Activated effector memory CD4-positive, alpha-beta T cell treated with anti-CD3 and anti-CD28 coated beads, Interleukin-2, amount 50 U/mL, for 16 hours (primary cell): Measurements from ENCODE around the gene TRANK1.
"Not testable (repeated sequence)": the region's sequence is repeated elsewhere in the genome, so short reads cannot be mapped to it uniquely, and the experiment has no call there.

Source experiments
- DNase-seq: peaks from one replicate; pipeline ENCODE4 v3.0.0-alpha.2; 2020

TRANK1 gene

DNA sequence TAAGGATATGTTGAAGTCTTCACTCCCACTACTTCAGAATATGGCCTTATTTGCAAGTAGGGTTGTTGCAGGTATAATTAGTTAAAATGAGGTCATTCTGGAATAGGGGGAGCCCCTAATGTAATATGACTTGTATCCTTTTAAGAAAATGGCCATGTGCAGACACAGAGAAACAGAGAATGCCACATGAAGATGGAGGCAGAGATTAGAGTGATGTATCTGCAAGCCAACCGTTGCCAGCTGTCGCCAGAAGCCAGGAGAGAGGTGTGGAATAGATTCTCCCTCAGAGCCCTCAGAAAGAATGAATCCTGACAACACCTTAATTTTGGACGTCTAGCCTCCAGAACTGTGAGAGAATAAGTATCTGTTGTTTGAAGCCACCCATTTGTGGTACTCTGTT is 11.3 kb upstream of the TRANK1 start:
- DNase-seq, result no peak

DNA sequence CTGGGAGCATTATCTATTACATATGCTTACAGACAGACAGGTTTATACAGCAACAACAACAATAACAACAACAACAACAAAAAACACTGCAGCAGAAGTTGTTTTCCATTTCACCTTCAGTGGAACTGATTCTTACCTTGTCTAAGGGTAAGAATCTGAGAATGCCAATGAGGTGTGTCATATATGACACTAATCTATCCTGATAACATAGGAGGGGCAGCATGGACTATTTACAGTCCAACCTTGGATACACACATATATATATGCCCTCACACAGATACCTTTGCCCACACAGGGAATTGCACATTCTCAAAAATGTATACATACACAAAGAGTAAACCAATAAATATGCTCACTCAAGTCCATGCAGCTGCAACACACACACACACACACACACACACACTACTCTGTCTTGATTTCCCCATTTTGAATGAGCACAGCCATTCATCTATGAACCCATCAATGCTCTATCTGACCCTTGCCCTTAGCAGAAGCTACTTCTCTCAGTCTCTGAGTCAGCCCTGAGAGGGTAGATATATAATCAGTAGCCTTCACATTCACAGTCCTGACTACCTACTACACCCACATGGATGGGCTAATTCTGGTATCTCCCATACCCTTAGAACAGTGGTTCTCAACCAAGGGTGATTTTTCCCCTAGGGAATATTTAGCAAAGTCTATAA is 9.7 kb upstream of the TRANK1 start:
- no peak for DNase-seq

DNA sequence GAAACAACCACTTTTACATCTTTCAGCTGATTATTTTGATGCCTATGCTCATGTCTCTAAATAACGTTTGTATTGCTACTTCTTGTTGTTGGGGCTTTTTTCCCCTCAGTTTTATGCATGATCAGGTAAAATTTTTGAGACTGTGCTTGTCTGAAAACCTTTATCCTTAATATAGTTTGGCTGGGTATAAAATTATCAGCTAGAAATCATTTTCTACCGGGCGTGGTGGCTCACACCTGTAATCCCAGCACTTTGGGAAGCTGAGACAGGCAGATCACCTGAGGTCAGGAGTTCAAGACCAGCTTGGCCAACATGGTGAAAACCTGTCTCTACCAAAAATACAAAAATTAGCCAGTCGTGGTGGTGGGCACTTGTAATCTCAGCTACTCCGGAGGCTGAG is 3.0 kb upstream of the TRANK1 start:
- not testable (repeated sequence) for DNase-seq

DNA sequence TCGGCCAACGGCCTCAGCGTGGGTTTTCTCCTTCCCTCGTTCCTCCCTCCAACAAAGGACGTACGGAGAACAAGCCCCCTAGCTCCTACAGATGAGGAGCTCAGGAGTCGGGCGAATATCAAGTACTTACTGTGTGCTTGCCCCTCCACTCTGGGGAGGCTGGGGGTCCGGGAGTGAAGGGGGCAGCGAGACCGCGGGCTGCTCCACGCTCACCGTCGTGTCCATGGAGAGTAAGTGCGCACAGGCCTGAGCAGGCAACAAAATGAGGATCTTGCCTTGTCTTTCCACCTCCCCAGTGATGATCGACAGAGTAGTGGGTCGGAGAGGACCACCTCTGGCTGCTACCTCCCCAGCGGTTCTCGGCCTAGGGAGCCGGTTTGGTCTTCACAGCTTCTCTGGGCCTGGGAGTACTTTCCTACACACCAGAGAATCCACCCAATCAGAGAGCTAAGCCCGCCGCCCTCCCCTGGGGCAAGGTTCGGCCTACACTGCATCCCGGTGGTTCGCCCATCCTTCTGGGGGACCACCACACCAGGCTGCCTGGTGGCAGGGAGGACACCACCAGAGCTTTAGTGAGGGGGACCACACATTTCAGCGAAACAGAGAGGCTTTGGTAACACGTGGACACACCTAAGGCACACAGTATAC is 603 bp upstream of the TRANK1 start:
- DNase-seq, result no peak

DNA sequence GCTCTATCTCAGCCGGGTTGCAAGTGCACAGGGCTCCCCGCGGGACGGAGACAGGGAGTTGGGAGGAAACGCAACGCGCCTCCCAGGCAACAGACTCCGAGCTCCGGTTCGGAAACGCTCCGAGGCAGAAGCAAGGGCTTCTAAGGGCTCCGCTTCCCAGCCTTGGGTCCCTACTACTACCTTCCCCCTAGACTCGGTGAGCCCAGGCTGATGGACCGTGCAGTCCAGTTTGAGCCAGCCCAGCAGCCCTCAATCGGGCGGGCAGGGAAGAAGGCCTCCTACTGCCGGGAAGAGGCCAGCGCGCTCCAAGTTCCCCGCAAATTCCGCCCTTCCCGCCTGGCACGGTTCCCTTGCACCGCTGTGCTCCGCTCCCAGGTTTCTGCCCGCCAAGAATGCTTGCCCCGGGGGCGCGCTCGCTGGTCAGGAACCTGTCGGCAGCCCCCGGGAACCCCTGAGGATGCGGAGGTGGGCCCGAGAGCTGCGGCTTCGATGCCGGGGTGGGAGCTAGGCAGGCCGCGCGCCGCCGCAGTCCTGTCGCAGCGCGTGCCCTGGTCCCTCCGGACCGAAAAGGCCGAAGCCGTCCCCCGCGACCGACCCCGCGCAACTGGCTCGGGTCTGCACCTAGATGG is 728 bp downstream of the TRANK1 start:
- DNase-seq, result peak; percentile 73

DNA sequence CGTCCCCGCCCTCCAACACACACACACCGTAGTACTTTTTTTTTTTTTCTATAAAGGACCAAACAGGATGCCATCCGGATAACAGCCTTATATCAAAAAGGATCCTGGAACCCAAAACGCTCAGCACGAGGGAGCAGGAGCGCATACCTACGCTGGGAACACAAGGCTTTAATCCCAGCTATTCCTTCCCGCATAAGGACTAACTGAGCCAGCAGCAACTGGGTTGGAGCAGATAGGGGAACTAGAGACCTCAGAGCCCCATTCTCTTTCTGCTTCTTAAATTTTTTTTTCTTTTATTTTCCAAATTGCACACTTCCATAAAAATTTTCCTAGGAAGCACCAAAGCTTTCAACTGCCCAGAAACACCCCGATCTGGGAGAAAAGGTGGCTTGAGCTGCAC is 1.3 kb downstream of the TRANK1 start:
- DNase-seq, result no peak

DNA sequence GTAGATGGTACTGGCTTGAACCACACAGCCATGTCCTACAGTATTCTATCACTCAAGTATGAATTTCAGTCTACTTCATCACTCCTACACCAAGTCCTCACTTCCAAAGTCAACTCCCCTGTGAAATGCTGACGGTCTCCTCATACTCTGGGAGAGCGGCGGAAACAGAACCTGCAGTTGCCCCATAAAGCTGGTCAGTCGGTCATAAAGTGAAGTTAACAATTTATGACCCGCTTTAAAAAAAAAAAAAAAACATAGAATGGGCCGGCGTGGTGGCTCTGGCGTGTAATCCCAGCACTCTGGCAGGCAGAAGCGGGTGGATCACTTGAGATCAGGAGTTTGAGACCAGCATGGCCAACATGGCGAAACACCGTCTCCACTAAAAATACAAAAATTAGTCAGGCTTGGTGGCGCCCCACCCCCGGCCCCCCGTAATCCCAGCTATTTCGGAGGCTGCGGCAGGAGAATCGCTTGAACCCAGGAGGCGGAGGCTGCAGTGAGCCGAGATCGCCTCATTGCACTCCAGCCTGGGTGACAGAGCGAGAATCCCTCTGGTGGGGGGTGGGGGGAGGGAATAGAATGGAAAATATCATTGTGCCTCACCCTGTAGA is 2.1 kb downstream of the TRANK1 start:
- no peak for DNase-seq

DNA sequence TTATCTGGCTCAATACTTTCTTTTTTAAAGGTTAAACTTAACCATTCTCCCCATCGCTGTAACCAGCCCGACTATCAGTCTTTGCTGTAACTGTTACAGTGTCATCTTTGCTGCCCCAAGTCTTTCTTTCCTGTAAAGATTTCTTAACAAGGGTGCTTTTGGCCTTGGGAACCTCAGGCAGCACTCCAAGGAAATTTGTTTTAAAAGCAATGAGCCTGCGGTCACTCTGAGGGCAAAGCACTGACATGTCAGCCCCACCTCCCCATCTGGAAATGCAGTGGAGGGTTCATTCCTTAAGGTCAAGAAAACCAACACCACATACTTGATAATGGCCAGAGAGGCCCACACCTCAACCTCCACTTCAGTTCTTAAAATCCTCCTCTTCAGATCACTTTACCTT is 3.2 kb downstream of the TRANK1 start:
- no peak for DNase-seq

DNA sequence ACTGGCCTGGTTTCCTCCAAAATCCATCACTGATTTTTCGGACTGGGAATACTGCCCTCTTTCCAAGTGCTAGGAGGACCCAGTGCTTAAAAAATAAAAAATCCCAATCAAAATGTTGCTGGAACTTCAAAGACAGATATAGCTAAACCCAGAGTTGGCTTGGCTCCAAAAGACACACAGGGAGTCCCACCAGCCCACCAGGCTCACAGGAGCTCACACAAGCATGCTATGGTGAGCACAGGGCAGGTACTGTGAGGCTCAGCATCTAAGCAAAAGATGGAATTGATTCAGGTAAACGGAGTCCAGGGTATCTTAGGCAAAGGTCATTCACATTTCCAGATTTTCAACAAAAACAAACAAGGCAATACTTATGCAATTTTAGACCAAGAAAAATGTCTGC is 3.7 kb downstream of the TRANK1 start:
- no peak for DNase-seq

DNA sequence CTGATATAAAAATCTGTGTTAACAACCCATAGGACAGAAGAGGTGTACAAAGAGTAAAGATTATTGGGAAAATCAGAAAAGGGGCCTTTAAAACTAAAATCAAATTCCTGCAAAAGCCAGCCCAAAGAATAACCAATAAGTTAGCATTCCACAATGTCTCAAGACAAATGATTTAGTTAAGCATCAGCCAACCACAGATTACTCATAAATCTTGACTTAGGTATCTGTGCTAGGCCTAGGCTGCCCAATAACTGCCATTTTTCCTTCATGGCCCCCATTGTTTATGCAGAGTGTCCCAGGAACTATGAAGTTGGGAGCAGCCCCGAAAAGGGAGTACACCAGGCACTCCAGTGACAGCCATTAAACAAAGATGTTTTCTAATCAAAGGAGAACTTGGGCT is 7.4 kb downstream of the TRANK1 start:
- no peak for DNase-seq

DNA sequence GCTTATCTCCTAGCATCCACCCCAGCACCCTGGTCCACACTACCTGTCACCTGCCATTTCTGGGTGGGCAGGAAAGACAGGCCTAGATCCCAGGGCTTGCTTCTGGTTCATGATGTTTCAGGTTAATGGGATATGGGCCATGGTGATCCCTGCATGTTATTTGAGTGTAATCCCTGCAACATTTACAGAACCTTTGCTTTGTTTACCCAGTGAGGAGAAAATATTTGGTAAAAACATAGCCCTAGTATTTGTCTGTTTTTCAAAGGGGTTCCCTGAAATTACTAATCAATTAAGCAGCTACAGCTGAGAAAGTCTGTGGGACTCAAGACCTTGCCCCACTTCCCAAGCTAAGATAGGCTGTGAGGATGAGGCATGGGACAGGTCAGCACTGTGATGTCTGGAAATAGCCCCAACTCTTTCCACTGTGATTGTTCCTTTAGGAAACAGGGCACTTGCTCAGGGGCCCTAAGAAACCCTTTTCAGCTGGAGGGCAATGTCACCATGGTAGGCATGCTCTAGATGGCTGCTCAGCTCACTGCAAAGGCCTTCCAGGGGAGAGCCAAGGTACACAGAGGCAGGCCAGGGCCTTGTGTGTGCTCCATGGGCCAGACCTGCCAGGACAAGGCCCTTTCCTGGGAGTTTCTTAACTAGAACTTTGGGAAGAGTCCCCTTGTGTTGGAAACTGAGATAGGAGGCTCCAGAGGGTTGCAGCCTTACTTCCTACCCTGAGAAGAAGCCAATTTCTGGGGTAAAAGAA is 11.1 kb downstream of the TRANK1 start:
- no peak for DNase-seq

DNA sequence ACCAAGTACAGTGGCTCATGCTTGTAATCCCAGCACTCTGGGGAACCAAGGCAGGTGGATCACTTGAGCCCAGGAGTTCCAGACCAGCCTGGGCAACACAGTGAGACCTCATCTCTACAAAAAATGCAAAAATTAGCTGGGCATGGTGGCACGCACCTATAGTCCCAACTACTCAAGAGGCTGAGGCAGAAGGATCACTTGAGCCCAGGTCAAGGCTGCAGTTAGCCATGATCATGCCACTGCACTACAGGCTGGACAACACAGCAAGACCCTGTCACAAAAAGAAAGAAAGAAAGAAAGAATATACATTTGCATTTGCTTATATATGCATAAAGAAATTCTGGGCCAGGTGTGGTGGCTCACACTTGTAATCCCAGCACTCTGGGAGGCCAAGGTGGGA is 13.4 kb downstream of the TRANK1 start:
- DNase-seq, result not testable (repeated sequence)

DNA sequence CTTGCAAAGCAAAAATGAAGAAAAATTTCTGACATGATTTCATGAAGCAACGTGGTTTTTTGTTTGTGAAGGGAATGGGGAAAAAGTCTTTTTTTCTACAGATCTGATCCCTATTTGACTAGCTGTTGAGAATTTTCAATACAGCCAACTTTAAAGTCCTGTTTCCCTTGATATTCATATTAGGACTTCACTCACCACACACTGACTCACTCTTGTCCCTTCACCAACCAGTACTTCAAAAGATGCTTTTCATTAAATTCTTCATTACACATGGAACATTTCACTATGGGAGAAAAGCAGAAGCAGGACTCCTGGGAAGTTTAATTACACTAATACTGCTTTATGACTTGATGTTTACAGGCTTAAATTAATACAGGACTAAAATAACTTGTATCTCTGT is 16.6 kb downstream of the TRANK1 start:
- DNase-seq, result no peak

DNA sequence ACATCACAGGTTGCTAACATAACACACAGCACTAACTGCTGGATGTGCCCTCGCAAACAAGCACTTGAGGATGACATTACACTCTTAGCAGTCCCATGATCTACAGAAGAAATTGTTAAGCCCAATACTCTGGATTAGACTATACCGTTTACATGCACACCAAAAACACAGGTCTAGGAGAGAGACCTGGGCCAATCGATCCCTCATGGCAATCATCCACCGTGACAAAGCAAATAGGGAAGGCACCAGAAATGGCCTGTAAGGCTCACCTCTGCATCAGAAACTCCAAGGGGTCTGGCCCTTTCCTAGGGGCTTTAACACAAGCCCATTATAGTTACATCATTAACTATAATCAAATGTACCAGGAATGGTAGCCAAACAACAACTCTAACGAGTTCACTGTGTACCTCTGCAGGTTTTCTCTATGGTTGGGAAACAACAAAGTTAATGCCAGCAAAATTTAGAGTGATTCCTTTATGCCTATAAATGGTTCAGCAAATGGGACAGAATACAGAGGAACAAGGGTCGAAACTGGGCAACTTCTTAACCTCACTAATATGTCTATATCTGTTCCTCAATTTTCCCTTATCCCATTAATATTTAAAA is 18.5 kb downstream of the TRANK1 start:
- no peak for DNase-seq

DNA sequence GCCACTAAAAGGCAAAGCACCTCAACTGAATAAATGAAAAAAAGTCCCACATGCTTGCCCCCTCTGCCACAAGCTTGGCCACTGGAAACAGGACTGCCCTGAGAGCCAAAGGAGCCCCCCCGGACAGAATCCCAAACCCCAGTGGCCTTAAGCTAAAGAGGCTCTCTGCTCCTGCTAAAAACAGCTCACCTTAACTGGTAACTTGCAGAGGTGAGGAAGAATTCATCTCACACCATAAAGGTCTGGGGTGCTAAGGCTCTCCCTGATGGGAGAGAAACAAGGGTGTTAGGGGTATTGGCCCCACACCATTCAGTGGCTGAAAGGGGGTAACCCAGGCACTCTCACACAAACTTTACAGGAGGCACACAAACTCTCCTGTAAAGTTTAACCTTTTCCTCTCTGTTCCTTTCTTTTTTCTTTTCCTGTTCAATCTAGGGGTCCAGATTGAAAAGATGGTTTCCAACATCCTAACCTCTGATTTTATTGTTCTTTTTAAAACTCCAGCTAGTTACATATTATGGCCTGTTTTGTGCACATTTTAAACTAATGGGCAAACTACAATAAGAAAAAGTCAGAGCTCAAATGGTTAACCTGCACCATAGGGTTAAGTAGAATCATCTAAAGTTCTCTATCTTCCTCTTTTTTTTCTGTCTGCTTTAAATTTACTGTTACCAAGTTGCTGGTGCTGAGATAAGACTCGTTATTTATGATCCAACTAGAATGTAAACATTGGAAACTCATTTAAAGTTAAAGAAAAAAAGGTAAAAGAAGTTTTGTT is 19.9 kb downstream of the TRANK1 start:
- no peak for DNase-seq

DNA sequence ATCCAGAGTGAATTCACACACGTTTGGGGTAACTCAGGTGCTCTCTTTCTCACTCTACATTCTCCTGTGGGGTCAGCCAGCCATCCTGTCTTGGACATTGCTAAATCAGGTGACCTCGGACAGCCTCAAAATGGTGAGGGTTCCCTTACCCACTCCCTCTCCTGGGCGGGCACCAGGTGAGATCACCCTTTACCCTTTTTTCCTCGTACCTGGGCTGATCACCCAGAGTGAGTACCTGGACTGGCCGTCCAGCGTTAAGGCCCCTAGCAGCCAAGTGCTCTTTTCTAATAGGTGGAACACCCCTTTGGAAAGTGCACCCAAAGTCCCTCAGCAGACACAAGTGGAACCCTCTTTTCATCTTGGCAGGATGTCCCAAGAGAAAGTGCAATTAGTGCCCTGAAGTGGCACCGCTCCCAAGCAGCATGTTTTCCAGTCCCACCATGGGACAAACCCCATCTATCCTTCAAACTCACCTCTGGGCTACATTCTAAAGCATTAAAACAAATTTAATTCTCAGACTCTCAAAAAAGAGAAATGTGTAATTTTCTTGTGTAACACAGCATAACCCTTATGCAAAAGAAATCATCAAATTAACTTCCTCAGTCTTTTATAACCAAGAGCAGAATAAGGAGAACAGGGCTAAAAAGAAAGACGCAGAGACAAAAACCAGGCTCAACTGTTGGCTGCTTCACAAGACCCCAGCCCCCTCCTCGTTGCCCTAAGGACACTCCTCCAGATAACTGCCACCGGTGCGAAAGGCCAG is 20.7 kb downstream of the TRANK1 start:
- DNase-seq, result no peak

DNA sequence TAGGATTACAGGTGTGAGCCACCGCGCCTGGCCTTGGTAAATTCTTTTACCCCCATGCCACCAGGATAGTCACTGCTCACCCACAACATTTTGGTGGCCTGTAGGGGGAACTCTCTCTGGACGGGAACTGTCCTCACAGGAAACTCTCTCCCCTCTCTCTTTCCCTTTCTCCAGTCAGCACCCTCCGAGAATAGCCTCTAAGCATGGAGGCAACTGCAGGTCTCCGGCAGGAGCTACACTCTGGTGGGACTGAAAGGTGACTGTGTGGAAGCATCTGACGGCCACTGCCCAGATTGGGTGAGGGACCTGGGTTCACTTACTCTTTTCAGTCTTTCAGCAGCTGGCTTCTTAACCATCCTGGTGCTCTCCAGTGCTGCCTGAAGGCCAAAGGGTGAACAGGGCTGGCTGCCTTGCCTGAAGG is 21.3 kb downstream of the TRANK1 start:
- no peak for DNase-seq

DNA sequence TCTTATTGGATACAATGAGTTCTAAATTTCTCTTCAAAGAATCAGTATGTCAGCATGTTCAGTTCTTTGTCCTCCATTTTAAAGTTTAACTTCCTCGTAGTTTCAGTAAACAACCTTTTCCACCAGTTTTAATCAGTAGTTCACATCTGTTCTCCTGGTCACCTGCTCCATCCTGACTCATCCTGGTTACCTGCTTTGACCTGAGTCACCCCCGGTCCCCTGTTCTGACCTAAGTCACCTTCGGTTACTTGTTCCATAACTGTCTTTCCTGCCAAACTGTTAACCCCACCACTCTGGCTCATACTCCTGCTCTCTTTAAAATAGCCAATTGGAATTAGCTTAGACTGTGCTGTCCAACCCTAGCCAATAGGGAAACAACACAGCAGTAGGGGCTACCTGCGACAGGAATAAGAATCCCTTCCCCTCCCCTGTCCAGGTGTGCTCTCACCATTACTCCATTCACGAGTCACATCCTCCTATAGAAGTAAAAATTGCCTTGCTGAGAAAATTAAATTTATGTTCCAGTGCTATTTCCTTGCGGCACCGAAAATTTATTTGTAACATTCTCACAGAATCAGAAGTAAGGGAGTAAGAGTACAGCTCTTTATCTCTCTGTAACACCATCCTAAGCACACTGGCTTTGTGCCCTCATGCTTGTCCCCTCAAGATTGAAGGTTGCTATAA is 23.8 kb downstream of the TRANK1 start:
- DNase-seq, result no peak

DNA sequence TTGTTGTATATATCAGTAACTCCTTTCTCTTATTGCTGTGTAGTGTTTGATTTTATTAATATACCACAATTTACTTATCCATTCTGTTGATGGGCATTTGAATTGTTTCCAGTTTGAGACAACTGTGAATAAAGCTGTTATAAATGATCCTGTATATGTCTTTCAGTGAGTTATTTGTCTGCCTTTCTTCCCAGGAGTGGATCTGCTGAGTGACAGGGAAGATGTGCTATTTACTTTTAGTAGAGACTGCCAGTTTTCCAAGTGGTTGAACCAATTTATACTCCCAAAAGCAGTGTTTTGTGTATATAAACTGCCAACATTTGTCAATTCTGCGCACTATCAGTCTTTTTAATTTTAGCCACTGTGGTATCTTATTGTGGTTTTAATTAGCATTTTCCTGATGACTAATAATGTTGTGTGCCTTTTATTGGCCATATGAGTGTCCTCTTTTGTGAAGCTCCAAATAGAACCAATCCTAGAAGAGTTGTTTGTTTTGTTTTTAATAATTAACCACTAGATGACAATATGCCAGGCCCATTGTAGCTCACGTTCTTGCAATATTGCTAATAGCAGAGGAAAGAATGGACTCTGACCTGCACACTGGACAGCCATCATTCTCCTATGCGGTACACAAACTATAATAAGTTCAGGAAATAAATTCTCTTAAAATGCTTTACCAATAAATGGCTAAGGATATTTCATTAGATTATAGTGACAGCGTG is 25.3 kb downstream of the TRANK1 start:
- DNase-seq, result no peak

DNA sequence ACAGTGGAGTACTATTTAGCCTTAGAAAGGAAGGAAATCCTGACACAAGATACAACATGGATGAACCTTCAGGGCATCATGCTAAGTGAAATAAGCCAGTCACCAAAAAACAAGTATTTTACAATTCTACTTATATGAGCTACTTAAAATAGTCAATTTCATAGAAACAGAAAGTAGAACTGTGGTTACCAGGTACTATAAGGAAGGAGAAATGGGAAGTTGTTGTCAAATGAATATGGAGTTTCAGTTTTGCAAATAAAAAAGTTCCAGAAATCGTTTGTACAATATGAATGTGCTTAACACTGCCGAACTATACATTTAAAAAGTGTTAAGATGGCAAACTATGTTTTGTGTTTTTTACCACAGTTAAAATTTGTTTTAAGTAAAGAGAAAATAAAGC is 26.8 kb downstream of the TRANK1 start:
- DNase-seq, result no peak
